ENCODE measurements around the gene GSTM4.
"Not testable (repeated sequence)": the region's sequence is repeated elsewhere in the genome, so short reads cannot be mapped to it uniquely, and the experiment has no call there.

GSTM4 gene

DNA sequence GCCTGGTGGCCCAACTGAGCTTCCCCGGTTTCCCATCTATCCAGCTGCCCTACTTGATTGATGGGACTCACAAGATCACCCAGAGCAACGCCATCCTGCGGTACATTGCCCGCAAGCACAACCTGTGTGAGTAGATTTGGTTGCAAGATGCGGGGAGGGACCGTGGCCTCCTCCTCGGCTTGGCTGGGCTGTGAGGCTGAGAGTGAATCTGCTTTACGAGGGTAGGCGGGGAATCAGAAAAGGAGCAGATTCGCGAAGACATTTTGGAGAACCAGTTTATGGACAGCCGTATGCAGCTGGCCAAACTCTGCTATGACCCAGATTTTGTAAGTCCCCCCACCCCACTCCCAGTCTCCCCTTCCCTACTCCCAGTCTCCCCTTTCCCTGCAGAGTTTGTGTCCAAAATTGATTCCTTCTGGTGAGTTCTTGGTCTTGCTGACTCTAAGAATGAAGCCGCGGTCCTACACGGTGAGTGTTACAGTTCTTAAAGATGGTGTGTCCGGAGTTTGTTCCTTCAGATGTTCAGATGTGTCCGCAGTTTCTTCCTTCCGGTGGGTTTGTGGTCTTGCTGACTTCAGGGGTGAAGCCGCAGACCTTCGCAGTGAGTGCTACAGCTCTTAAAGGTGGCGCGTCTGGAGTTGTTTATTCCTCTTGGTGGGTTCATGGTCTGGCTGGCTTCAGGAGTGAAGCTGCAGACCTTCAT is 13.5 kb downstream of the GSTM4 start:
- DNase-seq: no peak

DNA sequence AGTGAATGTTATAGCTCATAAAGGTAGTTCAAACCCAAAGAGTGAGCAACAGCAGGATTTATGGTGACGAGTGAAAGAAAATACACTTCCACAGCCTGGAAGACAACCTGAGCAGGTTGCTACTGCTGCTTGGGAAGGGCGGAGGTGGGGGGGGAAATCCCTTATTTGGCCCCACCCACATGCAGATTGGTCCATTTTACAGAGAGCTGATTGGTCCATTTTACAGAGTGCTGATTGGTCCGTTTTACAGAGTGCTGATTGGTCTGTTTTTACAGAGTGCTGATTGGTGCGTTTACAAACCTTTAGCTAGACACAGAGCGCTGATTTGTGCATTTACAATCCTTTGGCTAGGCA is 14.0 kb downstream of the GSTM4 start:
- DNase-seq: not testable (repeated sequence)

DNA sequence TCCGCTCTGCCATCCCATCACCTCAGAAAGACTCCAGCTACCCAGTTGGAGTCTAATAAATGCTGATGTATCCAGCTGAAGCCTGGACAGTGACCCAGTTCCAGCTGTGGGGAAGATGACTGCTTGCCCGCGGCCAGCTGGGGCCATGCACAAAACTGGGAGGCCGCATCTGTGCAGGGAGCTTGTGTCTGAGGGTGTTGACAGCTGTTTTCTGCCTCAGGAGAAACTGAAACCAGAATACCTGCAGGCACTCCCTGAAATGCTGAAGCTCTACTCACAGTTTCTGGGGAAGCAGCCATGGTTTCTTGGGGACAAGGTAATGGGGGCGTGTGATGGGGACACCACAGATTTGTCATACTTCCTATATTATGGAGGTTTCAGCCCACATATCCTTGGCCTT is 15.2 kb downstream of the GSTM4 start:
- no peak for DNase-seq

DNA sequence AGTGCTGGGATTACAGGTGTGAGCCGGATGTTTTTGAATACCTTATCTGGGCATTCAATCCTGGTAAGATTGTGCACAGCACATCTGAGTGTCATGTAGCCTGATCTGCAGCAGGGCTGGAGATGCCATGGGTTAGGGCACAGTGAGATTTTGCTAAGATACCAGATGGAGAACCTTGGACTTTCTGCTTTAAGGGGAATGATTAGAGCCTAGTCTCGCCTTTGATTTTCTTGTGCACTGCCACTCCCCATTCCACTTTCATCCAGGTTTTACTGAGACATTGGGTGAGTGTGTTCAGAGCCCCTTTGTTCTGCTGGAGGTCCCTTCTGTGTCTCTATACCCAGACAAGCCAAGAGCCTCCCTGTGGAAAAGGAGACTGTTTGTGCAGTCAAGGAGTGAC is 18.0 kb downstream of the GSTM4 start:
- not testable (repeated sequence) for DNase-seq

GRCh38 chr1:109676683-109677381 is 20.9 kb downstream of the GSTM4 start:
- DNase-seq: not testable (repeated sequence)

DNA sequence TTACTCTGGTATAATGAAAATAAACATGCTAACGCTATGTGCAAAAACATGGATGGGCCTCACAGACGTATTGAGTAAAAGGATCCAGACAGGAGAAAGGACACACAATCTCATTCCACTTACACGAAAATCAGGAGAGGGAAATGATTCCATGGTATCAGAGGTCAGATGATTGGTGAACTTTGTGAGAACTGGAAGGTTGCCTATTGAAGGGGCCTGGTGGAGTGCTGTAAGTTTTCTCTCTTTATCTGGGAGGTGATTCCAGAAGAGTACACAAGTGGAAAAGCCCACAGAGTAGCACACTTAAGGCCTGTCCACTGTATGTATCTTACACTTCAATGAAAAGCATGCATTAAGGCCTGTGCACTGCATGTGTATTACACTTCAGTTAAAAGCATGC is 21.6 kb downstream of the GSTM4 start:
- no peak for DNase-seq

DNA sequence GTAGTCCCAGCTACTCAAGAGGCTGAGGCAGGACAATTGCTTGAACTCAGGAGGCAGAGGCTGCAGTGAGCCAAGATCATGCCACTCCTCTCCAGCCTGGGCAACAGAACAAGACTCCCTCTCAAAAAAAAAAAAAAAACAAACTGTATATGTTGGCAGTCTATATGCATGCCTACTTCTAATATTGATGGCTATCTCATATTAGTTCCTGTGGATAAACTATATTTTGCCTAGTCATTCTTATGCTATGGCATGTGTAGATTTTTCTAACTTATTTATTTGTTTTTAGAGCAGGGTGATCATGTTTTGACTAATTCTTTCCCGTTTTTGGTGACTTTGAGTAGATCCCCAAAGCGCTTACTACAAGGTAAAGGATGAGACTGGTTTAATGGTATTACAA is 22.7 kb downstream of the GSTM4 start:
- not testable (repeated sequence) for DNase-seq

DNA sequence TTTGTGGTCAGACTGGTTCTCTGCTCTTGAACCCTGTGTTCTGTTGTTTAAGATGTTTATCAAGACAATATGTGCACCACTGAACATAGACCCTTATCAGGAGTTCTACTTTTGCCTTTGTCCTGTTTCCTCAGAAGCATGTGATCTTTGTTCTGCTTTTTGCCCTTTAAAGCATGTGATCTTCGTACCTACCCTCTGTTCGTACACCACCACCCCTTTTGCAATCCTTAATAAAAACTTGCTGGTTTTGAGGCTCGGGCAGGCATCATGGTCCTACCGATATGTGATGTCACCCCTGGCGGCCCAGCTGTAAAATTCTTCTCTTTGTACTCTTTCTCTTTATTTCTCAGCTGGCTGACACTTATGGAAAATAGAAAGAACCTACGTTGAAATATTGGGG is 28.9 kb downstream of the GSTM4 start:
- not testable (repeated sequence) for DNase-seq

DNA sequence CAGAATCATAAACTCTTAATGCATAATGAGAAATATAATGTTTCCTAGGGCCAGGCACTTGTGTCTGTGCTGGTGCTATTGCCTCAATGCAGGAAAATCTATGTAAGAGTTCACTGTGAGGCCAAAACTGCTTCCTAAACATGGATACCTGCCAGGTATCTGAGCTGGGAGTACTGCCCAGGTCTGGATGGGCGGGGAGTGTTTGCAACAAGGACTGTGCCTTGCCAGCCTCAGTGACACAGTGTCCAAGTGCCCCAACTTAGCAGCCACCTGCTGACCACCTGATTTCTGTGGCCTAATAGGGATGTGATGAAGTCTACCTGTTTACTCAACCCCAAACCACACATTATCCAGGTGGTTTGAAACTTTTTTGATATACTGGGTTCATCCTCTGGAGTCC is 29.5 kb downstream of the GSTM4 start:
- DNase-seq: not testable (repeated sequence)

- DNase-seq: not testable (repeated sequence)
Measured at GRCh38 chr1:109685890-109686289, 30.0 kb downstream of the GSTM4 start.

GRCh38 chr1:109687109-109687508 is 31.2 kb downstream of the GSTM4 start:
- not testable (repeated sequence) for DNase-seq

GRCh38 chr1:109687641-109688499 is 32.0 kb downstream of the GSTM4 start, which contains the start of gene GSTM1:
Gene GSTM1 (plus strand): TSS chr1:109687817. CDS start chr1:109687874, 57 bp downstream.
- DNase-seq: peak; percentile 82

DNA sequence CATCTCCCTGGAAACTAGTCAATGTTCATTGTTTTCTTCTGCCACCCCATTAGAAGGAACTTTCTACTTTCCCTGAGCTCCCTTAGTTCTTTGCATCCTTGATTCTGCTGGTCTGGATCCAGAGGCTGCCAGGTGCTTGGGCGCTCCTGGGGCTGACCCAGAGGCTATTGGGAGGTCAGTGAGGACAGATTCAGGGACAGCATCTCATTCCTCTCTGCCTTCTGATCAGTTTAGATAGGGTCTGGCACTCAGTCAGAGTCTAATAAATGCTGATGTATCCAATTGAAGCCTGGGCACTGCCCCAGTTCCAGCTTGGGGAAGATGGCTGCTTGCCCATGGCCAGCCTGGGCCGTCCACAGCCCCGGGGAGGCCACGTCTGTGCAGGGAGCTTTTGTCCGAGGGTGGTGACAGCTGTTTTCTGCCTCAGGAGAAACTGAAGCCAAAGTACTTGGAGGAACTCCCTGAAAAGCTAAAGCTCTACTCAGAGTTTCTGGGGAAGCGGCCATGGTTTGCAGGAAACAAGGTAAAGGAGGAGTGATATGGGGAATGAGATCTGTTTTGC is 34.0 kb downstream of the GSTM4 start:
- no peak for DNase-seq

DNA sequence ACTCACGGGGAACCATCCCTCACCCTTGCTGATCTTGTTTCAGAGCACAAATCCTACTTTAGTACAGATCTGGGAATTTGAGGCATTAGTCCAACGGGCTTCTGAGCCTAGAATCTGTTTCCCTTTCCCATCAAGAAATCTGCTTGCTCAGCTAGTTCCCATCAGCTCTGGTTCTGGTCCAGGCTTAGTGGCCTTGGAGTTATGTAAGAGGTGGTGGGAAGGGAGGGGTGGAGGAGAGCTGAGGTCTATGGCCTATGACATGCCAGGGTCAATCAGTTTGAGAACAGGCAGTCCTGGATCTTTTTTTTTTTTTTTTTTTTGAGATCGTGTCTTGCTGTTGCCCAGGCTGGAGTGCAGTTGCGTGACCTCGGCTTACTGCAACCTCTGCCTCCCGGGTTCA is 35.9 kb downstream of the GSTM4 start:
- DNase-seq: no peak

DNA sequence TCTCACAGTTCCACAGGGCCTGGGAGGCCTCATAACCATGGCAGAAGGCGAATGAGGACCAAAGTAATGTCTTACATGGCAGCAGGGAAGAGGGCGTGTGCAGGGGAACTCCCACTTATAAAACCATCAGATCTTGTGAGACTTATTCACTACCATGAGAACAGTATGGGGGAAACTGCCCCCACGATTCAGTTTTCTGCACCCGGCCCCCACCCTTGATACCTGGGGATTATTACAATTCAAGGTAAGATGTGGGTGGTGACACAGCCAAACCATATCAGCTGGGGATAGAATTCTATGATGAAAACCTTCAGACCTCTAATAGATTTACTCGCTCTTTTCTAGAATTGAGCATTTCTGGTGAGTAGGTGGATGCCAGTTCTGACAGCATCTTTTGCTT is 38.5 kb downstream of the GSTM4 start:
- DNase-seq: not testable (repeated sequence)

- DNase-seq: not testable (repeated sequence)
Measured at GRCh38 chr1:109695138-109695537, 39.2 kb downstream of the GSTM4 start.

GRCh38 chr1:109697066-109697465 is 41.2 kb downstream of the GSTM4 start:
- DNase-seq: no peak

DNA sequence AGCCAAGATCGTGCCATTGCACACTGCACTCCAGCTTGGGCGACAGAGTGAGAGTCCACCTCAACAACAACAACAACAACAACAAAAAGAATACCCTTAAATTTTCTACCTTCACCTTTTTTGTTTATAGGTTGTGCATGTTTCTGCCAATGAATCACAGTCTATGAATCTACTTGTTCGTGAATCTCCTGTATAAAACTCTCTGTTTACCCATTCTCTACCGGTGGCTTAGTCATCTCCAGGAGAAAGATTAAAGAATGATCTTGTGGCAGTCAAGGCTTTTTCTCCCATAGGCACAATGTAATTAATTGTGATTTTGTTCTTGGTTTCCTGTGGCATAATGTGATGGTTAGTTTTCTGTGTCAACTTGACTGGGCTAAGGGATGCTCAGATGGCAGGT is 42.0 kb downstream of the GSTM4 start:
- DNase-seq: not testable (repeated sequence)

DNA sequence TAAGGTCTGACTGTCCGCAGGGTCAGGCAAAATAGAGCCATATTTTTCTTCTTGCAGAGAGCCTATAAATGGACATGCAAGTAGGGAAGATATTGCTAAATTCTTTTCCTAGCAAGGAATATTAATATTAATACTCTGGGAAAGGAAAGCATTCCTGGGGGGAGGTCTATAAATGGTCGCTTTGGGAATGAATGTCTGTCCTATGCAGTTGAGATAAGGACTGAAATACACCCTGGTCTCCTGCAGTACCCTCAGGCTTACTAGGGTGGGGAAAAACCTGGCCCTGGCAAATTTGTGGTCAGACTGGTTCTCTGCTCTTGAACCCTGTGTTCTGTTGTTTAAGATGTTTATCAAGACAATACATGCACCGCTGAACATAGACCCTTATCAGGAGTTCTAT is 47.0 kb downstream of the GSTM4 start:
- DNase-seq: not testable (repeated sequence)

DNA sequence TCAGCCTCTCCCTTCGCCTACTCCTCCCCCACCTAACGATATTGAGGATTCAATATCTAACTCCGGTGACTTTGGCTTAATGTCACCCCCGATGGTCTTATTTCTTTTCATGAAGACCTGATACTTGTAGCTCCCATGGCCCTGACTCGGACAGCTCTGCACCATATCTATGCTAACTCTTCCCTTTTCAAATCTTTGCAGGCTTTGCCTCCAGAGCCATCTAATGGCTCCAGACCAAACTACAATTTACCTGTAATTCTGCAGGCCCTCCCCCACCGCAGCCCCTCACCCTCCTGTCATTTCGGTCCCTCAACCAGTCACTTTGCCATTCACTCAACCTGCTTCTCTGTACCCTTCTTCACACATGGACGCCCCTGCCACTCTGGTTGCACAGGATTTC is 48.3 kb downstream of the GSTM4 start:
- DNase-seq: no peak

DNA sequence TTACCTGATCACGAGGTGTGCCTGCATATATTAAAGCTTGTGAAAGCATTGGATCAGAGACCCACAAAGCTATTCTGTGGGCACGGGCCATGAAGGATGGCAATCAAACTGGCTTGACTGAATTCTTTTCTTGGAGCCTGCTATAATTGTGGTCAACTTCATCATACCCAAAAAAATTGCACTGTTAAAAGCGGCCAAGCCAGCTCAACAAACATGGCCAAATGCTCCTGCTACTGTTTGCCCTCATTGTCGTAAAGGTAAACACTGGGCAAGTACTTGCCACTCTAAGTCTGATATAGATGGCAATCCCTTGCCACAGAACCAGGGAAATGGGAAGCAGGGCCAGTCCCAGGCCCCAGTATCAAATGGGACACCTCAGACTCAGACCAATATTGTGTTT is 49.5 kb downstream of the GSTM4 start:
- no peak for DNase-seq

DNA sequence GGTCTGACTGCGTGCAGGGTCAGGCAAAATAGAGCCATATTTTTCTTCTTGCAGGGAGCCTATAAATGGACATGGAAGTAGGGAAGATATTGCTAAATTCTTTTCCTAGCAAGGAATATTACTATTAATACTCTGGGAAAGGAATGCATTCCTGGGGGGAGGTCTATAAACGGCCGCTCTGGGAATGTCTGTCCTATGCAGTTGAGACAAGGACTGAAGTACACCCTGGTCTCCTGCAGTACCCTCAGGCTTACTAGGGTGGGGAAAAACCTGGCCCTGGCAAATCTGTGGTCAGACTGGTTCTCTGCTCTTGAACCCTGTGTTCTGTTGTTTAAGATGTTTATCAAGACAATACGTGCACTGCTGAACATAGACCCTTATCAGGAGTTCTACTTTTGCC is 53.0 kb downstream of the GSTM4 start:
- DNase-seq: not testable (repeated sequence)

GRCh38 chr1:109709822-109710221 is 53.9 kb downstream of the GSTM4 start:
- DNase-seq: not testable (repeated sequence)

All from NCI-H2227 treated with DMSO at 0.1 percent for 48 hours (cell line).